DND-41 (cell line): Measurements from ENCODE around the gene TEX10.

ENCODE experiments used
- CTCF ChIP-seq: IDR thresholded peaks from 2 replicates; pipeline ENCODE4 v1.5.1; 2012; ENCODE audit warnings: borderline replicate concordance, low read length, moderate library complexity, mild to moderate bottlenecking; ENCODE audit not compliant: poor library complexity, severe bottlenecking; ENCODE audit errors: extremely low read depth
- EZH2 ChIP-seq: IDR thresholded peaks from 3 replicates; pipeline ENCODE4 v1.6.1; 2012; ENCODE audit warnings: borderline replicate concordance, low read depth, mild to moderate bottlenecking, moderate library complexity, low read length, inconsistent platforms; ENCODE audit not compliant: severe bottlenecking

GRCh38 chr9:100359057-100359456 is 6.3 kb upstream of the TEX10 start:
- TF ChIP-seq CTCF (no peak), EZH2 (no peak)
